NCI-H1436 treated with DMSO at 0.1 percent for 48 hours (cell line): Measurements from ENCODE around the gene DDX11.
"Not testable (repeated sequence)": the region's sequence is repeated elsewhere in the genome, so short reads cannot be mapped to it uniquely, and the experiment has no call there.

Source experiments
- DNase-seq: peaks from one replicate; lab custom pipeline; 2025; lab: John Stamatoyannopoulos, UW

Gene DDX11

DNA sequence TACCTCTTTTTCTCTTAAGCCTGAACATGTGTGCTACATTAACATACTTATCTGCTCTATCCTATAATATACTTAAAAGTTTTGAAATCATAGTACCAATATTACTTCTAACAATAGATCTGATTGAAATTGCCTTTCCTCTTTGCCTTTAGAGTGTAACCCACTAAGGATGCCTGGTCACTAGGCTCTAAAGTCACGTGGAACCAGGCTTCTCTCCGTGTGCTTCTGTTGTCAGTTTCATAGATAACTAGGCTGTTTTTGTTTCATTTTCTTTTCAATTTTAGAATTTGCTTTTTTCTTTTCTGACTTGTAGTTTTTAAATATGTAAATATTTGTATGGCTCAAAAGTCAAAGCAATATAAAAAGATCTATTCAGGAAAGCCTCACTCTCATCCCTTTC, 25.8 kb downstream of the DDX11 start:
- not testable (repeated sequence) for DNase-seq

GRCh38 chr12:31100503-31101208, 27.0 kb downstream of the DDX11 start:
- DNase-seq: not testable (repeated sequence)

- DNase-seq: not testable (repeated sequence)
Measured at GRCh38 chr12:31102125-31102524, 28.5 kb downstream of the DDX11 start.

GRCh38 chr12:31102596-31102995, 28.9 kb downstream of the DDX11 start:
- not testable (repeated sequence) for DNase-seq

- DNase-seq: not testable (repeated sequence)
Measured at GRCh38 chr12:31103561-31103975, 29.9 kb downstream of the DDX11 start.

DNA sequence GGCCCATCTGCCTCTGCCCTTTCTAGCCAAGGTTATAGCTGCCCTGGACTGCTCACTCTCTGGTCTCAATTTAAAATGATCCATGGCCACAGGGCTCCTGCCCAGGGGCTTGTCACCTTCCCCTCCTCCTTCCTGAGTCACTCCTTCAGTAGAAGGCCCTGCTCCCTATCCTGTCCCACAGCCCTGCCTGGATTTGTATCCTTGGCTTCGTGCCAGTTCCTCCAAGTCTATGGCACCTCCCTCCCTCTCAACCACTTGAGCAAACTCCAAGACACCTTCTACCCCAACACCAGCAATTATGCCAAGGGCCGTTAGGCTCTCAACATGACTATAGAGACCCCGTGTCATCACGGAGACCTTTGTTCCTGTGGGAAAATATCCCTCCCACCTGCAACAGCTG, 30.6 kb downstream of the DDX11 start:
- not testable (repeated sequence) for DNase-seq

DNA sequence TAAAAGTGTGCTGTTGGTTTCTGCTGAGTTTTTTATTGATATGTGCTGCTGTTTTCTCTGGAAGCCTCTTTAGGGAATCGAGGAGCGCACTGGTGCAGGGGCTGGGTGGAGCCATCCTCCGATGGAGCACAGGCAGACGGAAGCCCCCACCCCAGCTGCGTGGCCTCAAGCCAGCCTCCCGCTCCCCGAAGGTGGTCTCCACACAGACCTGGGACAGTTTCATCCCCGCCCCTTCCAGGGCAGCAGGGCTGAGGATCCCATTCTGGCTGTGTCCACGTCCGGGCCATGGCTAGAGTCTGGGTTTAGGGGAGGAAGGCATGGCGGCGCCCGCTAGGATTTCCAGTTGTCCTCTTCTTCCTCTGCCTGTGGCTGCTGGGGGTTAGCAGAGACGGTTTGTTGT, 31.1 kb downstream of the DDX11 start:
- DNase-seq: not testable (repeated sequence)

DNA sequence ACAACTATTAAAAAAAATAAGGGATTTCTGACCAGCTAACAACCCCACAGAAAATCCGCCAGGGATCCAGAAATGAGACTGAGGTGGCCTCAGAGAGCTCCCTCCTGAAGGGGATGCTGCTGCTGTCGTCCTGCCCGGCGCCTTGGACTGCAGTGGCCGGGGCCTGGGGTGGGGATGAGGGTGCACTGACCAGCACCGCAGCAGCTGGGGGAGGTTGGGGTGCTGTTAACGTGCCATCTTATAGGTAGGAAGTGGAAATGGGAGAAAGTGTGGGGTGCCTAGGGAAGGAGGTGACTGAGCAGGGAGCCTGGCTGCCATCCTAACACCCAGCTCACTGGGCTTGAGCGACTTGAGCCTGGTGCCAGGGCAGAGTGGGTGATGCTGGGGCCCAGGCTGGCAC, 32.0 kb downstream of the DDX11 start:
- DNase-seq: no peak

- DNase-seq: no peak
Measured at GRCh38 chr12:31106101-31106803, 32.6 kb downstream of the DDX11 start.

DNA sequence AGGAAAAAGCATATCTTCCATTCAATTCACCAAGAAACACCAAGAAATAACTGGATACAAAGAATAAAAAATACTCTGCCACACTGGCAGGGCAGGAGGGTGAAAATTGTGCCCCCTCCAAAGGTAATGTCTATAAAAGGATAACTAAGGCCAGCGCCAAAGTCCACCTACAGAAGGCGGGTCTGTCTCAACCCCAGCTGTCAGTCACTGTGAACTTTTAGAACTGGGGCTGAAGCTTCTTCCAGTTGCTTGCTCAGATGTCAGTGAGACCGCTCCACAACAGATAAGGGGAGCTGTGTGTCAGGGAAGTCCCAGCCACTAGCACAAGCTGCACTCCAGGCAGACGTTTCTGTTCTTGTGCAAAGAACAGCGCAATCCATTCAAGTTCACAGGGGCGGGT, 36.1 kb downstream of the DDX11 start:
- not testable (repeated sequence) for DNase-seq

- DNase-seq: not testable (repeated sequence)
Measured at GRCh38 chr12:31110263-31110662, 36.6 kb downstream of the DDX11 start.

- DNase-seq: not testable (repeated sequence)
Measured at GRCh38 chr12:31115092-31115601, 41.5 kb downstream of the DDX11 start.

DNA sequence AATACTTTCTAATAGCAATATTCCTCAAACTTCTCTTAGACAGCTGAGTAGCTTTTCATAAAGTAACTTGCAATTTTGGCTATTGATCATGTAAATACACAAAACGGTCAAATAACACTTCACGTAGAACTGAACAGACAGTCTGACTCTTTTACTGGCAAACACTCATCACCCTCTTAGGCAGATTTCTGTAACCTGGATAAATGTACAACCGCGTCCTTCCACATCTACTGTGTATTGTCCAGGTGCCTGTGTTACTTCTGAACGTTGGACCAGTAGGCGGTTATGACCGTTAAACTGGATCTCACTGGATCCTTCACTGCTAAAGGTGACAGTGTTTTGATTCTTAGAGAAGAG, 43.2 kb downstream of the DDX11 start:
- not testable (repeated sequence) for DNase-seq

- DNase-seq: no peak
Measured at GRCh38 chr12:31117203-31118011, 43.7 kb downstream of the DDX11 start.

DNA sequence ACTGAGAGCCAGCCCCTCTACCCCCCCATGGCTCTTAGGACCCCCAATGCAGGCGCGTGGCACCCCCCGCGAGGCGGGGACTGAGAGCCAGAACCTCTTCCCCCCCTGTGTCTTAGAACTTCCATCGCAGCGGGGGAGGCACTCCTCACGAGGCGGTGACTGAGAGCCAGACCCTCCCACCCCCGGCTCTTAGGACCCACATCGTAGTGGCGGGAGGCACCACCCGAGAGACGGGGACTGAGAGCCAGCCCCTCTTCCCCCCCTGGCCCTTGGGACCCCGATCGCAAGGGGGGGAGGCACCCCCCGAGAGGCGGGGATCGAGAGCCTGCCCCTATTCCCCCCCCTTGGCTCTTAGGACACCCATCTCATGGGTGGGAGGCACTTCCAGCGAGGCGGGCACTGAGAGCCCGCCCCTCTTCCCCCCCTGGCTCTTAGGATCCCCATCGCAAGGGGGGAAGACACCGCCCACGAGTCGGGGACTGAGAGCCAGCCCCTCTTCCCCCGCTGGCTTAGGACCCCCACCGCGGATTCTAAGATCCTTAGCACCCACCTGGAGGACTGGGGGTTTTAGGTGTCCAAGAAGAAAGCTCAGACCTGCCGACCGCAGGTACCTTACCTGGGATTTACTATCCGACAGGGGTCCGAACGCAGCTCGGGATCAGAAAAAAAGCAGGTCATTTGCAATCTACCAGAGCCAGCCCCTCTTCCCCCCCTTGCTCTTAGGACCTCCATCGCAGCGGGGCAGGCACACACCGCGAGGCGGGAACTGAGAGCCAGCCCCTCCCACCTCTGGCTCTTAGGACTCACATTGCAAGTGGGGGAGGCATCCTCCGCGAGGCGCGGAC, 44.9 kb downstream of the DDX11 start:
- peak; percentile 46 for DNase-seq

GRCh38 chr12:31119192-31119802, 45.6 kb downstream of the DDX11 start:
- no peak for DNase-seq

- DNase-seq: no peak
Measured at GRCh38 chr12:31119803-31120211, 46.1 kb downstream of the DDX11 start.

- no peak for DNase-seq
Measured at GRCh38 chr12:31120392-31121008, 46.8 kb downstream of the DDX11 start.

- not testable (repeated sequence) for DNase-seq
Measured at GRCh38 chr12:31121022-31121728, 47.5 kb downstream of the DDX11 start.

DNA sequence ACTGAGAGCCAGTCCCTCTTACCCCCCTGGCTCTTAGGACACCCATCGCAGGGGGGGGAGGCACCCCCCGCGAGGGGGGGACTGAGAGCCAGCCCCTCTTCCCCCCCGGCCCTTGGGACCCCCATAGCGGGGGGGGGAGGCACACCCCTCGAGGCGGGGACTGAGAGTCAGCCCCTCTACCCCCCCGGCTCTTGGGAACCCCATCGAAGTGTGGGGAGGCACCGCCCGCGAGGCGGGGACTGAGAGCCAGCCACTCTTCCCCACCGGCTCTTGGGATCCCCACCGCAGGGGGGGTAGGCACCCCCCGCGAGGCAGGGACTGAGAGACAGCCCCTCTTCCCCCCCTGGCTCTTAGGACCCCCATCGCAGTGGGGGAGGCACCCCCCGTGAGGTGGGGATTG, 48.8 kb downstream of the DDX11 start:
- no peak for DNase-seq
